A673 (cell line): ENCODE measurements around the gene PPP2R5C. TPM values are rescaled to one million over a fixed set of nuclear protein-coding genes. Genes with fewer than 3 reads are reported as not detected.

Experiments used
- BruUV-seq: library from RNA; stranded (reverse); fragments of 400-500 nt; replicated peaks from 2 replicates; lab custom pipeline; 2021; lab: Mats Ljungman, UMichigan
- CTCF ChIA-PET: fragments of 300-600 bp; sonication (Branson Sonifier 250); formaldehyde crosslinking; loops from one replicate; lab custom pipeline; 2022; ENCODE audit warnings: antibody characterized with exemption; lab: Charles Lee
- POLR2A ChIA-PET: fragments of 300-600 bp; sonication (Branson Sonifier 250); formaldehyde crosslinking; loops from one replicate; lab custom pipeline; 2022; ENCODE audit warnings: antibody characterized with exemption; ENCODE audit not compliant: low non-redundant PET; lab: Charles Lee
- DNase-seq: peaks from one replicate; pipeline ENCODE4 v3.0.0-alpha.2; 2015; ENCODE audit warnings: low spot score
- H3K27ac ChIP-seq: fragments of 200-600 bp; sonication (generic); 2 replicates; pipeline ENCODE4 v1.5.1; 2016; ENCODE audit warnings: mixed run types, low read depth, mild to moderate bottlenecking, mixed read lengths, antibody characterized with exemption, low read length; ENCODE audit not compliant: poor library complexity, severe bottlenecking
- H3K27me3 ChIP-seq: fragments of 200-600 bp; sonication (generic); replicated peaks from 2 replicates; pipeline ENCODE4 v1.6.1; 2017; ENCODE audit warnings: mixed run types, low read depth, mild to moderate bottlenecking, mixed read lengths, antibody characterized with exemption, low read length; ENCODE audit not compliant: insufficient read depth, poor library complexity
- H3K36me3 ChIP-seq: fragments of 200-600 bp; sonication (generic); 2 replicates; pipeline ENCODE4 v1.6.1; 2016; ENCODE audit warnings: mixed run types, mild to moderate bottlenecking, mixed read lengths, antibody characterized with exemption, low read length; ENCODE audit not compliant: insufficient read depth, poor library complexity, severe bottlenecking
- H3K4me1 ChIP-seq: fragments of 200-600 bp; sonication (generic); 2 replicates; pipeline ENCODE4 v1.6.1; 2017; ENCODE audit warnings: mixed run types, mild to moderate bottlenecking, mixed read lengths, antibody characterized with exemption, low read length; ENCODE audit not compliant: insufficient read depth, poor library complexity, severe bottlenecking
- H3K4me3 ChIP-seq: fragments of 200-600 bp; sonication (generic); 2 replicates; pipeline ENCODE4 v1.5.1; 2016; ENCODE audit warnings: low read depth, mixed run types, mild to moderate bottlenecking, mixed read lengths, low read length; ENCODE audit not compliant: poor library complexity, severe bottlenecking
- H3K9me3 ChIP-seq: fragments of 200-600 bp; sonication (generic); 2 replicates; pipeline ENCODE4 v1.6.1; 2016; ENCODE audit warnings: mixed run types, low read depth, mild to moderate bottlenecking, mixed read lengths, antibody characterized with exemption, low read length; ENCODE audit not compliant: poor library complexity, severe bottlenecking
- CTCF ChIP-seq: fragments of 300-800, 200-600 bp; sonication (generic); conservative IDR thresholded peaks from 2 replicates; pipeline ENCODE4 v1.5.1; 2017; ENCODE audit warnings: low read depth, mild to moderate bottlenecking, antibody characterized with exemption, low read length, moderate library complexity, mixed read lengths
- EZH2 ChIP-seq: fragments of 200-600 bp; sonication (generic); IDR thresholded peaks from 2 replicates; pipeline ENCODE4 v1.6.1; 2017; ENCODE audit warnings: borderline replicate concordance, low read depth, mild to moderate bottlenecking, mixed read lengths, antibody characterized with exemption, low read length; ENCODE audit not compliant: poor library complexity, severe bottlenecking
- intact Hi-C: fragments of 100-400 bp; cut with micrococcal nuclease; formaldehyde crosslinking; loops from one replicate; pipeline ENCODE4 v1.10.0; 2022; ENCODE audit not compliant: unreplicated experiment
- total RNA-seq: library from RNA; stranded (reverse); gene quantifications from 2 replicates; pipeline ENCODE4 v1.2.3, GENCODE V29; 2021

The PPP2R5C gene
- total RNA-seq, 1 experiment from 2014 or later: 113 TPM

GRCh38 chr14:101947577-101947903 lies 186.0 kb downstream of the PPP2R5C start:
- intact Hi-C loops: loop anchor here (5.0 kb wide), 1 partner anchor 185 kb away; the partner anchor contains the start of gene PPP2R5C
- TF ChIP-seq EZH2 (no peak), CTCF (no peak)
- TSS peak; percentile 98 for BruUV-seq
- Histone ChIP-seq H3K36me3 (no peaks in the 10 kb centered on the region), H3K4me3 (peak overlapping the region; percentile 81), H3K9me3 (no peaks in the 10 kb centered on the region), H3K27me3 (no peaks in the 10 kb centered on the region), H3K4me1 (no peaks in the 10 kb centered on the region), H3K27ac (peak overlapping the region; percentile 98)
- ChIA-PET CTCF (no interaction called here), POLR2A (interaction anchor here (0.6 to 0.8 kb wide), 2 partner anchors 1228 to 1495 kb away, joined by 3 read pairs; no protein-coding TSS in a partner anchor)
- peak; percentile 28 for DNase-seq

- H3K9me3 ChIP-seq: no peaks in the 10 kb centered on the region
- no peaks in the 10 kb centered on the region for H3K27me3 ChIP-seq
- ChIA-PET POLR2A (interaction anchor here (0.6 to 0.9 kb wide), 4 partner anchors 138 to 1495 kb away, joined by 3 to 9 read pairs (median 4); no protein-coding TSS in a partner anchor), CTCF (no interaction called here)
- peak overlapping the region; percentile 98 for H3K27ac ChIP-seq
- no peaks in the 10 kb centered on the region for H3K4me1 ChIP-seq
- no TSS peak for BruUV-seq
- TF ChIP-seq EZH2 (no peak), CTCF (no peak)
- peak; percentile 100 for DNase-seq
- intact Hi-C loops: loop anchor here (5.0 kb wide), 1 partner anchor 186 kb away; the partner anchor contains the start of gene PPP2R5C
- no peaks in the 10 kb centered on the region for H3K36me3 ChIP-seq
- peak overlapping the region; percentile 81 for H3K4me3 ChIP-seq
Measured at GRCh38 chr14:101947904-101948665, 186.6 kb downstream of the PPP2R5C start.

- no peak for DNase-seq
- Histone ChIP-seq H3K27me3 (no peaks in the 10 kb centered on the region), H3K4me1 (no peaks in the 10 kb centered on the region), H3K27ac (peak overlapping the region; percentile 98), H3K9me3 (no peaks in the 10 kb centered on the region), H3K4me3 (peak overlapping the region; percentile 81), H3K36me3 (no peaks in the 10 kb centered on the region)
- ChIA-PET CTCF (no interaction called here), POLR2A (interaction anchor here (0.6 to 0.9 kb wide), 3 partner anchors 139 to 238 kb away, joined by 3 to 9 read pairs (median 6); no protein-coding TSS in a partner anchor)
- intact Hi-C loops: loop anchor here (5.0 kb wide), 1 partner anchor 186 kb away; the partner anchor contains the start of gene PPP2R5C
- TF ChIP-seq CTCF (no peak), EZH2 (no peak)
- BruUV-seq: TSS peak; percentile 86
Measured at GRCh38 chr14:101948666-101949216, 187.2 kb downstream of the PPP2R5C start.
